ENCODE data around the gene PLEKHG4.

The PLEKHG4 gene

GRCh38 chr16:67246081-67246755, 33.1 kb upstream of the PLEKHG4 start:
- peak; percentile 93 for DNase-seq (ENCODE audit: low read depth)

GRCh38 chr16:67246756-67247191, 32.6 kb upstream of the PLEKHG4 start:
- DNase-seq (ENCODE audit: low read depth): no peak

GRCh38 chr16:67247192-67248072, 31.9 kb upstream of the PLEKHG4 start, which contains the start of gene FHOD1:
Gene FHOD1 (minus strand): TSS chr16:67247481. CDS start chr16:67247410, 71 bp downstream.
- peak; percentile 96 for DNase-seq (ENCODE audit: low read depth)

GRCh38 chr16:67248073-67248400, 31.3 kb upstream of the PLEKHG4 start:
- no peak for DNase-seq (ENCODE audit: low read depth)

- DNase-seq (ENCODE audit: low read depth): peak; percentile 46
Measured at GRCh38 chr16:67248401-67249177, 30.7 kb upstream of the PLEKHG4 start, which contains the start of gene SLC9A5. Gene SLC9A5 (plus strand): TSS chr16:67248979. CDS start chr16:67249015, 36 bp downstream.

- peak; percentile 29 for DNase-seq (ENCODE audit: low read depth)
Measured at GRCh38 chr16:67249178-67250044, 29.9 kb upstream of the PLEKHG4 start.

- no peak for DNase-seq (ENCODE audit: low read depth)
Measured at GRCh38 chr16:67250045-67250327, 29.3 kb upstream of the PLEKHG4 start.

- DNase-seq (ENCODE audit: low read depth): no peak
Measured at GRCh38 chr16:67252609-67253497, 26.5 kb upstream of the PLEKHG4 start.

- DNase-seq (ENCODE audit: low read depth): no peak
Measured at GRCh38 chr16:67254801-67255552, 24.4 kb upstream of the PLEKHG4 start.

- no peak for DNase-seq (ENCODE audit: low read depth)
Measured at GRCh38 chr16:67255553-67256221, 23.6 kb upstream of the PLEKHG4 start.

GRCh38 chr16:67256701-67257230, 22.6 kb upstream of the PLEKHG4 start:
- DNase-seq (ENCODE audit: low read depth): no peak

- DNase-seq (ENCODE audit: low read depth): peak; percentile 41
Measured at GRCh38 chr16:67257486-67258160, 21.7 kb upstream of the PLEKHG4 start.

- DNase-seq (ENCODE audit: low read depth): no peak
Measured at GRCh38 chr16:67258161-67258835, 21.0 kb upstream of the PLEKHG4 start.

- DNase-seq (ENCODE audit: low read depth): no peak
Measured at GRCh38 chr16:67259705-67260104, 19.6 kb upstream of the PLEKHG4 start.

- peak; percentile 71 for DNase-seq (ENCODE audit: low read depth)
Measured at GRCh38 chr16:67260426-67261063, 18.8 kb upstream of the PLEKHG4 start.

- DNase-seq (ENCODE audit: low read depth): no peak
Measured at GRCh38 chr16:67263201-67263600, 16.1 kb upstream of the PLEKHG4 start.

GRCh38 chr16:67264277-67264676, 15.1 kb upstream of the PLEKHG4 start:
- DNase-seq (ENCODE audit: low read depth): no peak
